HG03521 (cell line): ENCODE measurements around the gene ARHGEF9.
"Not testable (repeated sequence)": the region's sequence is repeated elsewhere in the genome, so short reads cannot be mapped to it uniquely, and the experiment has no call there.

Experiments
- ATAC-seq: cut with Tn5 transposase; IDR thresholded peaks from one replicate; pipeline ENCODE4 v1.9.1; 2021; ENCODE audit warnings: mild to moderate bottlenecking, moderate library complexity; ENCODE audit not compliant: unreplicated experiment

ARHGEF9 gene

DNA sequence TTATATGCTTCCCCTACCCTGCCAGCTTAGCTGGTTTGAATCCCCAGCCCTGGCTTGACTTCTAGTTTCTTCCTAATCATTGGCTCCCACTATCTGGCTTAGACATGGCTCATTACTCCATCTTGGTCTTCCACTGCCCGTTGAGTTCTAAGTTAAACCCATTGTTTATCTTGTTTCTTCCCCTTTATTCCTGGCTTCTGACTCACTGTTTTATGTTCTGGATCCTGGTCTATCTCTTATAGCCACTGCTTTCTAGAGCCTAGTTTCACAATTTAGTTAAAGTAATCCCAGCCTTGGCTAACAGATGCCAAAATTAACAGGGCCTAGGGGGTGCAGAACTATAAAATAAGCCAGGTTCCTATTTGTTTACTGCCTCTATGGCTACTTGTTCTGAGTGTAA is 120.9 kb downstream of the ARHGEF9 start:
- no peak for ATAC-seq

- ATAC-seq: no peak
Observed at GRCh38 chrX:63661676-63662075, 123.3 kb downstream of the ARHGEF9 start.

DNA sequence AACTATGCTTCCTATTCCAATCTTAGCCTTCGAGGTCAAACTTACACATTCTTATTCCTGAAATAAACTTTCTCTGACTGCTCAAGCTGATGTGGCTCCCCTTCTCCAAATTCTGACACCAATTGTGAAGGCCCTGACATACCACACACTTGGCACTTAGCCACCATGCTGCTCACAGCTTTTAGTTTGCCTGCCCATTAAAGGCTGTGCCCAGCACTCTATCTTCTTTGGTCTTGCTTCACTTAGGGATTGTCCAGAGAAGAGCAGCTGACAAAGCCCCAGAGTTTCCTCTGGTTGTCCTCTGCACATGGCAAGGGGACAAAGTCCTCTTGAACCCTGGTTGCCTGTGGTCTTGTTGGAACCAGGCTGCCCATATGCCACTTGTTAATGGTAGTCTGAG is 126.1 kb downstream of the ARHGEF9 start:
- no peak for ATAC-seq

DNA sequence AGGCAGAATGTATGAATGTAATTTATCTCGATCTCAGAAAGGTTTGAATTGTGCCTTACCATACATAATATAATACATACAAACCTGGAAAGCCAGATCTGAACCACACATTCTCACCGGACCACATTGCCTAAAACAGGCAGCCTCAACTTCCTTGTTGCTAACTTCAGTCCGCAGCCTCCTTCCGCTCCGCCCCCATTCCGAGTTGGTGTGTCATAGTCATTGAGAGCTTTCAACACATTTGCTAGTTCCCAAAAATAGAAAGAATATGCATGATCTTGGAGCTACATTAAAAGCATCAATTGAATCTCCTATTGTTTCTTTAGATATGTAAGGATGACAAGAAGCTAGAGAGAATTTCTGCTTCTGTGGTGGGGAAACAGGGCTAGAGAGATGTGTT is 127.2 kb downstream of the ARHGEF9 start:
- no peak for ATAC-seq

DNA sequence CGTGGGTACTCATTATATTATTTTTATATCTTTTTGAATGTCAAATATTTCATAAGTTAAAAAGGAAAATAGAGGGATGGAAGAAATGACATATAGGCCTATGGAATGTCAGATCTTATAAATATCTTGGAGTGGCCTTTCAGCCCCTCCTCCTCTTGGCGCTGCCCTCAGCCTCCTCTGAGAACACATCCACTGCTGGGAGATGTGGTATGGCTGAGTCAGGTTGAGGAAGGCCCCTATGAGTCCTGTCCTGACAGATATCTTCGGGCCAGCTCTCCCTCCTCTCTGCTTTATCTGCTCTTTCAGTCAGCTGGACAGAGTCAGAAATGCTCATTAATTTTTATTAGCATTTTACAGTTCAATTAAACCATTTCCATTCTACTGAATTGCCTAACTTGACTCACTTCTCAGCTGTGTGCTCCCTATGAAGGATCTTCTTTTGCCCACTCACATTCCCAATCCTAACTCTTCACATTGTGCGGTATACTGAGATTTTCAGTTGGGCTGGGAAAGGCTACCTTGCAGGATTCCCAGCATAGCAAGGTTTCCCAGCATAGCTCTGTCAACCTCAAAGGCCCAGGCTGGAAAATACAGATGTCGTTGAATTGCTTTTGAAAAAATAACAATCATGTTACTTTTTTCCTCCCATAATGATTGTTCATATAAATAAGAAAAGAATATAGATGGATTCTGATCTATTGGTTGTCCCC is 128.0 kb downstream of the ARHGEF9 start:
- no peak for ATAC-seq

DNA sequence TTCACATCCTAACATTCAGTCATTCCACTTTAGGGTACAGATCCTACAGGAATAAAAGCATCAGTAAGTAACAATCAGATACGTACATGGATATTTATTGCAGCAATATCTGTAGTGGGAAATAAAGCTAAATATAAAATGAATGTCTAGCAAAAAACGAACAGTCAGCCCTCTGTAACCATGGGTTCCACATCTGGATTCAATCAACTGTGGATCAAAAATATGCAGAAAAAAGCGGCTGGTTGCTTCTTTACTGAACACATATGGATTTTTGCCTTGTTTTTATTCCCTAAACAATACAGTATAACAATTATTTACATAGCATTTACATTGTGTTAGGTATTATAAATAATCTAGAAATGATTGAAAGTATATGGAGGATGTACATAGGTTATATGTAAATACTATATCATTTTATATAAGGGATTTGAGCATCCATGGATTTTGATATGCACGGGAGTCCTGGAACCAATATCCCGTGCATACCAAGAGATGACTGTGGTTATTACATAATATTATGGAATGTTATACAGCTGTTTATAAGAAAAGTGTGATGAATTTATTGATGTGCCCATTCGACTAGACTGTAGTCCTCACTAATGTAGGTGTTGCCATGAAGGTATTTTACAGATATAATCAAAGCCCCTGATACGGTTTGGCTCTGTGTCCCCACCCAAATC is 132.8 kb downstream of the ARHGEF9 start:
- no peak for ATAC-seq

GRCh38 chrX:63645748-63646147 is 139.3 kb downstream of the ARHGEF9 start:
- ATAC-seq: not testable (repeated sequence)

- no peak for ATAC-seq
Observed at GRCh38 chrX:63635750-63636149, 149.3 kb downstream of the ARHGEF9 start.

DNA sequence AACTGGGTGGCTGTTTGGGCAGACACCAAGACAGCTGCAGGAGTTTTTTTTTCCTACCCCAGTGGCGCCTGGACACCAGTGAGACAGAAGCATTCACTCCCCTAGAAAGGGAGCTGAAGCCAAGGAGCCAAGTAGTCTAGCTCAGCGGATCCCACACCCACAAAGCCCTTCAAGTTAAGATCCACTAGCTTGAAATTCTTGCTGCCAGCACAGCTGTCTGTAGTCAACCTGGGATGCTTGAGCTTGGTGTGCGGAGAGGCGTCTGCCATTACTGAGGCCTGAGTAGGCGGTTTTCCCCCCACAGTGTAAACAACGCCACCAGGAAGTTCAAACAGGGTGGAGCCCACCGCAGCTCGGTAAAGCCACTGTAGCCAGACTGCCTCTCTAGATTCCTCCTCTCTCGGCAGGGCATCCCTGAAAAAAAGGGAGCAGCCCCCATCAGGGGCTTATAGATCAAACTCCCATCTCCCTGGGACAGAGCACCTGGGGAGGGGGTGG is 171.4 kb downstream of the ARHGEF9 start:
- no peak for ATAC-seq

- ATAC-seq: no peak
Observed at GRCh38 chrX:63585936-63586335, 199.1 kb downstream of the ARHGEF9 start.
